SJSA1 (cell line): ENCODE data around the gene CEP112. TPM values are rescaled to one million over a fixed set of nuclear protein-coding genes. Genes with fewer than 3 reads are reported as not detected.

Experiments
- DNase-seq, 2 experiments: peaks; one replicate each; pipeline ENCODE4 v3.0.0-alpha.2; 2015 to 2020; ENCODE audit warnings: low spot score in 2 of 2, low read depth in 1 of 2
- H3K27ac ChIP-seq: fragments of 250-450 bp; sonication (Bioruptor Pico); 2 replicates; pipeline ENCODE4 v1.5.1; 2020; ENCODE audit warnings: mild to moderate bottlenecking, moderate library complexity
- H3K27me3 ChIP-seq: fragments of 250-450 bp; sonication (Bioruptor Pico); replicated peaks from 2 replicates; pipeline ENCODE4 v1.5.1; 2020; ENCODE audit warnings: mild to moderate bottlenecking, moderate library complexity
- H3K36me3 ChIP-seq: fragments of 250-450 bp; sonication (Bioruptor Pico); 2 replicates; pipeline ENCODE4 v1.5.1; 2020; ENCODE audit warnings: mild to moderate bottlenecking
- H3K4me1 ChIP-seq: fragments of 250-450 bp; sonication (Bioruptor Pico); replicated peaks from 2 replicates; pipeline ENCODE4 v1.6.1; 2021; ENCODE audit warnings: mild to moderate bottlenecking
- H3K4me3 ChIP-seq: fragments of 250-450 bp; sonication (Bioruptor Pico); 2 replicates; pipeline ENCODE4 v1.5.1; 2020; ENCODE audit warnings: mild to moderate bottlenecking
- H3K9me3 ChIP-seq: fragments of 250-450 bp; sonication (Bioruptor Pico); replicated peaks from 2 replicates; pipeline ENCODE4 v1.5.1; 2020; ENCODE audit warnings: mild to moderate bottlenecking
- total RNA-seq: library from RNA; depleted of rRNA; stranded (reverse); fragments of >200 nt; shearing (Covaris generic); gene quantifications from 2 replicates; pipeline ENCODE4 v1.2.3, GENCODE V29; 2014

Gene CEP112
- total RNA-seq, 1 experiment from 2014 or later, result 9.6 TPM

DNA sequence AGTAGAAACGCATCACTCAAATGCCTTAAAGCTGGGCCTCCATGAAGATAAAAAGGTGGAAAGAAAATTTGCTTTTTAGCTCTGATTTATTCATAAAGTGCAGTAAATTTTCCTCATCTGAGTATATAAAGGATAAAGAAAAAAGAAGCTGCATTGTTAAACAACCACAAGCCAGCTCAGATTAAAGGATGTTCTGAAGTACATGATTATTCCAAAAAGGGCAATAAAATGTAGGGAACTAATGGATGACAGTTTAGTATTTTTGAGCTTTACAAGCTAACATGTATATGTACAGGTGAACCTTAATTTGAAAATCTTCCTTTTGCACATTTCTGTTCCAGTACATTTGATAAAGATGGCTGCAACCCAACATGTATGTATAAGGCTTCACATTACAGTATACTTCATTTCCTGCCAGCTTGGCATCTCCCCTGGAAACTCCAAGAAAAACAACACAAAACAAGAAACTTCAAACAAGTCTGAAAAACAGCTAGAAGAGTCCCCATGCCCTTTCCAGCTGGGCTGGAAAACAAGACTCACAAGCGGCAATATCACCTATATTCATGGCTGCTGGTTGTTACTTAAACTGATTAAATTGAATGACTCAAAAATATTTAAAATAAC is 225.7 kb downstream of the CEP112 start:
- no peak overlapping the region for H3K27ac ChIP-seq
- no peak overlapping the region for H3K4me3 ChIP-seq
- no peaks in the 10 kb centered on the region for H3K4me1 ChIP-seq
- H3K36me3 ChIP-seq, result no peaks in the 10 kb centered on the region
- peaks cover 9% of the 10 kb centered on the region; the same call in 1 of the 2 replicates for H3K9me3 ChIP-seq
- no peaks in the 10 kb centered on the region for H3K27me3 ChIP-seq
- no peak for DNase-seq

GRCh38 chr17:65963179-65963578 is 228.8 kb downstream of the CEP112 start:
- Histone ChIP-seq H3K9me3 (no peaks in the 10 kb centered on the region), H3K4me1 (no peaks in the 10 kb centered on the region), H3K27me3 (no peaks in the 10 kb centered on the region), H3K4me3 (no peak overlapping the region), H3K27ac (no peak overlapping the region), H3K36me3 (no peaks in the 10 kb centered on the region; the same call in 1 of the 2 replicates)
- no peak for DNase-seq

DNA sequence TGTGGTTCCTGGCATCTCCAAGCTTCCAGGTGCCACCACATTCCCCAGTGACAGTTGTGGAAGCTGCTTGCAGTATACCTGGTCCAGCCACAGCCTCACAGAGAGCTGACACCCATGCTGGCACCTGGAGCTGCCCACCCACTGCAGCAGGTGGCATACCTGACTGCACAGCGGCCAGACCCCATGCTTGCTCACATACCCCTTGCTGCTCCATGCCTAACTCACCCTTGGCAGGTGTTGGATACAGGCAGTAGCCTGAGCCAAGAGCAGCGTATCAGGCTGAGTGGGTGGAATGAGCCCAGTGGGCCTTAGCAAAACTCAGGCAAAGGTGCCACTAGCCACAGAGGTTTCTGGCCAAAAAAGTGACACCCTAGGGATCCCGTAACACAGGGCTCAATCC is 232.3 kb downstream of the CEP112 start:
- H3K27me3 ChIP-seq, result no peaks in the 10 kb centered on the region
- H3K9me3 ChIP-seq, result no peaks in the 10 kb centered on the region
- H3K36me3 ChIP-seq, result no peaks in the 10 kb centered on the region; the same call in 1 of the 2 replicates

GRCh38 chr17:65956814-65957213 is 235.1 kb downstream of the CEP112 start:
- H3K36me3 ChIP-seq, result no peaks in the 10 kb centered on the region; the same call in 1 of the 2 replicates
- H3K9me3 ChIP-seq, result no peaks in the 10 kb centered on the region
- no peaks in the 10 kb centered on the region for H3K4me1 ChIP-seq
- no peaks in the 10 kb centered on the region for H3K27me3 ChIP-seq
- no peak for DNase-seq
- no peak overlapping the region for H3K4me3 ChIP-seq
- H3K27ac ChIP-seq, result no peak overlapping the region

More for the DNA sequence above, 232.3 kb downstream of the CEP112 start:
- Histone ChIP-seq H3K4me1 (no peaks in the 10 kb centered on the region), H3K27ac (no peak overlapping the region), H3K4me3 (no peak overlapping the region)
- DNase-seq, result no peak

GRCh38 chr17:65954148-65954449 is 237.8 kb downstream of the CEP112 start:
- no peak for DNase-seq
- Histone ChIP-seq H3K27ac (no peak overlapping the region), H3K4me1 (no peaks in the 10 kb centered on the region), H3K36me3 (no peaks in the 10 kb centered on the region), H3K27me3 (no peaks in the 10 kb centered on the region), H3K9me3 (no peaks in the 10 kb centered on the region), H3K4me3 (no peak overlapping the region)

GRCh38 chr17:65953316-65954147 is 238.4 kb downstream of the CEP112 start:
- H3K9me3 ChIP-seq, result no peaks in the 10 kb centered on the region
- DNase-seq, result no peak
- no peak overlapping the region for H3K4me3 ChIP-seq
- no peaks in the 10 kb centered on the region for H3K4me1 ChIP-seq
- H3K27me3 ChIP-seq, result no peaks in the 10 kb centered on the region
- H3K27ac ChIP-seq, result no peak overlapping the region
- H3K36me3 ChIP-seq, result no peaks in the 10 kb centered on the region

DNA sequence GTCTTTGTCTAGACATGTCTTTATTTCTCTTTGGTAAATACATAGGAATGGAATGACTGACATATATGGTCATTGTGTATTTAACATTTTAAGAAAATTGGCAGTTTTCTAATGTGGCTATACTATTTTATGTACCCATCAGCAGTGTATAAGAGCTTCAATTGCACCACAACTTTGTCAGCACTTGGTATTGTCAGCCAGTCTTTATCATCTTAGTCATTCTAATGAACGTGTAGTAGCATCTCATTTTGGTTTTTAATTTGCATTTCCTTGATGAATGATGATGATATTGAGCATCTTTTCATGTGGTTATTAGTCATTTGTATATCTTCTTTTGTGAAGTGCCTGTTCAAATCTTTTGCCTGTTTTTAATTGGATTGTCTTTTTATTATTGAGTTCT is 239.3 kb downstream of the CEP112 start:
- Histone ChIP-seq H3K4me3 (no peak overlapping the region), H3K27ac (no peak overlapping the region), H3K27me3 (no peaks in the 10 kb centered on the region), H3K36me3 (no peaks in the 10 kb centered on the region), H3K4me1 (no peaks in the 10 kb centered on the region), H3K9me3 (no peaks in the 10 kb centered on the region)
- DNase-seq, result no peak

GRCh38 chr17:65952015-65952414 is 239.9 kb downstream of the CEP112 start:
- H3K9me3 ChIP-seq, result no peaks in the 10 kb centered on the region
- DNase-seq, result no peak
- no peaks in the 10 kb centered on the region for H3K27me3 ChIP-seq
- no peak overlapping the region for H3K27ac ChIP-seq
- H3K36me3 ChIP-seq, result no peaks in the 10 kb centered on the region
- no peaks in the 10 kb centered on the region for H3K4me1 ChIP-seq
- H3K4me3 ChIP-seq, result no peak overlapping the region

GRCh38 chr17:65947831-65948230 is 244.1 kb downstream of the CEP112 start:
- Histone ChIP-seq H3K27ac (no peak overlapping the region), H3K4me3 (no peak overlapping the region), H3K27me3 (no peaks in the 10 kb centered on the region), H3K9me3 (no peaks in the 10 kb centered on the region), H3K36me3 (no peaks in the 10 kb centered on the region), H3K4me1 (peaks cover 4% of the 10 kb centered on the region; the same call in 1 of the 2 replicates)
- peak in 1 of 2 experiments; percentile 25 for DNase-seq

DNA sequence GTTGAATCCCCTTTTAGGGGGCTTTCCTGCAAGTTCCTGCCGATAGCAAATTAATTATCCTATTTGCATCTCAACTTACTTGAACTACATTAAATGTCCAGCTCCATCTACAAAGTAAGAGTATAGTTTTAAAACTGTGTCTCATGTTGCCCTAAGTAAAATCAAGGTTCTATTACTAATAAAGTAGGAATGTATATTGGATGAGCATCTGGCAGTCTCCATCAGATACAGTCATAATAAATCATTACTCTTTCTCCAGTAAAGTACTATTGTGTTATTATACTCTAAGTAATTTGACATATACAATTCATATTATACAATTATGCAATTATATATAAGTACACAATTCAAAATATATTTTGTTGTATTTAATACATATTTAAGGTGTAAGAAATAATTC is 249.3 kb downstream of the CEP112 start:
- Histone ChIP-seq H3K27me3 (no peaks in the 10 kb centered on the region), H3K4me1 (peaks cover 4% of the 10 kb centered on the region; the same call in 1 of the 2 replicates), H3K9me3 (no peaks in the 10 kb centered on the region), H3K36me3 (no peaks in the 10 kb centered on the region), H3K27ac (no peak overlapping the region), H3K4me3 (no peak overlapping the region)
- no peak for DNase-seq

GRCh38 chr17:65941356-65941899 is 250.5 kb downstream of the CEP112 start:
- DNase-seq, result no peak
- no peak overlapping the region for H3K4me3 ChIP-seq
- no peak overlapping the region for H3K27ac ChIP-seq
- peaks cover 4% of the 10 kb centered on the region; the same call in 1 of the 2 replicates for H3K4me1 ChIP-seq
- H3K27me3 ChIP-seq, result no peaks in the 10 kb centered on the region
- no peaks in the 10 kb centered on the region for H3K36me3 ChIP-seq
- no peaks in the 10 kb centered on the region for H3K9me3 ChIP-seq

DNA sequence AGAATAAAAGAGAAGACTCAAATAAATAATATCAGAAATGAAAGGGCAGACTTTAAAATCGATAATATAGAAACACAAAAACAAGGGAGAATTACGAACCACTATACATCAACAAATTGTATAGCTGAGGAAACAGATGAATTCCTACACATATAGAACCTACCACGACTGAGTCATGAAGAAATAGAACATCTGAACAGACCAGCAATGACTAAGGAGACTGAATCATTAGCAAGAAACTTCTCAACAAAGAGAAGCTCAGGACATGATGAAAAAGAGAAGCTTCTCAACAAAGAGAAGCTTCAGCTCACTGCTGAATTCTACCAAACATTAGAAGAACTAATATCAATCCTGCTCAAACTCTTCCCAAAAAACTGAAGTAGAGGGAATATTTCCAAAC is 255.9 kb downstream of the CEP112 start:
- Histone ChIP-seq H3K4me3 (no peak overlapping the region), H3K27me3 (no peaks in the 10 kb centered on the region), H3K27ac (no peak overlapping the region), H3K4me1 (peaks cover 9% of the 10 kb centered on the region), H3K9me3 (no peaks in the 10 kb centered on the region), H3K36me3 (no peaks in the 10 kb centered on the region)
- no peak for DNase-seq

GRCh38 chr17:65933290-65933689 is 258.6 kb downstream of the CEP112 start:
- Histone ChIP-seq H3K27me3 (no peaks in the 10 kb centered on the region), H3K4me1 (peaks cover 22% of the 10 kb centered on the region), H3K4me3 (no peak overlapping the region), H3K27ac (no peak overlapping the region), H3K36me3 (no peaks in the 10 kb centered on the region), H3K9me3 (no peaks in the 10 kb centered on the region)
- DNase-seq, result no peak
